NCI-H82 treated with DMSO at 0.1 percent for 48 hours (cell line): ENCODE data around the gene AK2.
"Not testable (repeated sequence)": the region's sequence is repeated elsewhere in the genome, so short reads cannot be mapped to it uniquely, and the experiment has no call there.

Experiments used
- DNase-seq: peaks from one replicate; lab custom pipeline; 2025; ENCODE audit not compliant: unreplicated experiment; lab: John Stamatoyannopoulos, UW

AK2 gene

DNA sequence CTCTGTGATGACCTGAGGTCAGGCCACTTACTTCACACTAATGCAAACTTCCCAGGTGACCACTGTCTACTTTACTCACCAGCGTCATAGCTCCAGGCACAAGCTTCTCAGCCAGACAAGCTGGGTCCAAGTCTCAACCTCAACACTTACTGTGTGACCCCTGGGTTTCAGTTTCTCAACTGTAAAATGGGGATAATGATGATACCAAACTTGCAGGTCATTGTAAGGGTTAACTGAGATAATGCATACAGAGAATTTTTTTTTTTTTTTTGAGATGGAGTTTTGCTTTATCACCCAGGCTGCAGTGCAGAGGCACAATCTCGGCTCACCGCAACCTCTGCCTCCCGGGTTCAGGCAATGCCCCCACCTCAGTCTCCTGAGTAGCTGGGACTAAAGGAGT lies 34.7 kb downstream of the AK2 start:
- no peak for DNase-seq

DNA sequence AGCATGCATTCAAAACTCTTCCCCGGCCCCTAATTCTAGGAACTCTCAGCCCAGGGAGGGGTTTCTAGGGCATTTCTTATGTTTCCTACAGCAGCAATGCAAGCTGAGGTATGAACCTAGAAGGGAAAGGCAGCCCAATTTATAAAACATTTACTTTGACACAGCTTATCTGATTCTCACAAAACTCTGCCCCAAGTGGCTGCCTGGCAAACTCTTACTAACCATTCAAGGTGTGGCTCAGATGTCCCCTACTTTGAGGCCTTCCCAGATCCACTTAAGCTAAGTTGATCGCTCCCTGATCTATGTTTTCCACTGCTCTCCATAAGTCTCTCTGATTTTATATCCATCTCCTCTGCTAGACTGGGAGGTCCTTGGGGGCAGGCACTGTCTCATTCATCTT lies 35.4 kb downstream of the AK2 start:
- DNase-seq = no peak

DNA sequence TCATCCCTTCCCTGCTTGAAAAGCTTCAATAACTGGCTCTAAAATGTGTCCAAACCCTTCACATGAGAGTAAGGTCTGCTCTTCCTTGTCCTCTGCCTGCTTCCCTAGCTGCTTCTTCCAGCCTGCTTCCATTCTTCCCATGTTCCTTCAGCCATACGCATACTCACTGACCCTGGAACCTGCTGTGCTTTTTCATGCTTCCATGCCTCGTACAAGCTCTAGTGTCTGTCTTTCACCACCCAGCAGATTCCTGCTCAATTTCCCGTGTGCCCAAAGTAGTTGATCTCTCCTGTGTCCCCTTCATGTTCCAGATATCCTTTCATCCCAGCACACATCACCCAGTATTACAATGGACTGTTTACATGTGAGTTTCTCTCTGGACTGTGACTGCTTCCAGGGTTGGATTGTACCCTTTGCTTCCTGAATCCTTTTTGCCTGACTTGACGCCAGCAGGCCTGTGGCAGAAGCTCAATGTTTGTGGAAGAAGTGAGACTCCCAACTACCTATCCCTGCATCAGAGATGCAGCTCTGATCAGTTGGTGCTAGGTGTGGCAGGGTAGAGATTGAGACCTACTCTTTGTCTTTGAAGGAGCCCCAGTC lies 36.2 kb downstream of the AK2 start:
- no peak for DNase-seq

DNA sequence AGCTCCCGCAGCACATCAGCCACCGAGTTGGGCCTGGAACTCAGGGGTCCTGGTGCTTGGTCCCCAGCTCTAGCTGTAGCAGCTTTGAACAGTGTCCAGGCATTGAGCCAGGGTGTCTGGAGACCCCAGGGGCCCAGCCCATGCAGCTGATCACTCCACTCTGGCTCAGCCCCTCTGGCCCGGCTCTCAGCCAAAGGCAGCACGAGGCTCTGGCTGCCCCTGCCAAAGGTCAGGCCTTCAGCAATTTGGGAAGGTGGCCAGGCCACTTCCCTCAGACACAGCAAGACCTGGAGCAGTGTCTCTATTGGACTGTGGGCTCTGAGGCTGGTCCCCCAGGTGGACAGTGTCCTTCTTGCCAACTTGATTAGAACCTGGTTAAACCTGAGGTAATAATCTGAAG lies 37.7 kb downstream of the AK2 start:
- no peak for DNase-seq

DNA sequence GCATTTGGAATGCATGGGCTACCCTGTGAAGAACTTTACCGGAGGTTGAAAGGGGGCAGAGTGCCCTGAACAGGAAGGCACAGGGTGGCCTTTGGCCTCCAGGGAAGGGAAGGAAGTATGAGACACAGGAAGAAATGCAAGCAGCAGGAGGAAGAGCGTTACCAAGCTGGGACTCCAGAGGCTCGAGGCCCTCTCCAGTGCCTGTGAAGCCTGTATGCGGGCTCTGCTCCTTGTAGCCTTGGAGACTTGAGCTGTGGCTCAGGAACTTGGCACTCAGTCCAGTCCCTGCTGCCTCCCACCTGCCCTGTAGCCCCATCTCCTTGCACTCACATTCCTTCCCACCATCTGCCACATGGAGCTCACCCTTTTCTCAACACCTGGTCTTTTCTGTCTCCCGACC lies 38.6 kb downstream of the AK2 start:
- DNase-seq = no peak

DNA sequence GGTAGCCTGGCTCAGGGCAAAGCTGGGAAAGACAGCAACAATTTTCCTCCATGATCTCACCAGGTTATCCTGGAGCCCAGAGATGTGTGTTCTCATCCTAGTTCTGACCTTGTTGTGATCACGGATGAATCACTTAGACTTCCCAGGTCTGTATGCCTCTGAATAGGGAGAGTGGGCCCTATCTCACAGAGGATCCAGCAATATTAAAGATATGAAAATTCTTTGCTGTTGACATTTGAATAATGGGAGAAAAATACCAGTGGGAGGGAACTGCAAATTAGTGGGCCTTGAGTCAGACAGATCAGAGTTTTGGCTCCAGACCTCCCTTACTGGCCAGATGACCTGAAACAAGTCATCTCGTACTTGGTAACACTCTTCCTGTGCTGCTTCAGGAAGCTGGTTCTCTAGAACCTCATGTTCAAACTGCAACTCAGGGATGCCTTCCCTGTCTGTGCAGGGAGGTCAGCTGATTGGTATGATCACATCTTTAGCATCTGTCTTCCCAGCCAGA lies 39.2 kb downstream of the AK2 start:
- no peak for DNase-seq

DNA sequence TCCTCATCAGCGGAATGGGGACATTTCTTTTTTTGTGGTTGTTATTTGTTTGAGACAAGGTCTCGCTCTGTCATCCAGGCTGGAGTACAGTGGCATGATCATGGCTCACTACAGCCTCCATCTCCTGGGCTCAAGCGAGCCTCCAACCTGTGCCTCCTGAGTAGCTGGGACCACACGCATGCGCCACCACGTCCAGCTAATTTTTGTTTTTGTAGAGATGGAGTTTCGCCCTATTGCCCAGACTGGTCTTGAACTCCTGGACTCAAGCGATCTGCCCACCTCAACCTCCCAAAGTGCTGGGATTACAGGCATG lies 43.4 kb downstream of the AK2 start:
- DNase-seq = not testable (repeated sequence)

DNA sequence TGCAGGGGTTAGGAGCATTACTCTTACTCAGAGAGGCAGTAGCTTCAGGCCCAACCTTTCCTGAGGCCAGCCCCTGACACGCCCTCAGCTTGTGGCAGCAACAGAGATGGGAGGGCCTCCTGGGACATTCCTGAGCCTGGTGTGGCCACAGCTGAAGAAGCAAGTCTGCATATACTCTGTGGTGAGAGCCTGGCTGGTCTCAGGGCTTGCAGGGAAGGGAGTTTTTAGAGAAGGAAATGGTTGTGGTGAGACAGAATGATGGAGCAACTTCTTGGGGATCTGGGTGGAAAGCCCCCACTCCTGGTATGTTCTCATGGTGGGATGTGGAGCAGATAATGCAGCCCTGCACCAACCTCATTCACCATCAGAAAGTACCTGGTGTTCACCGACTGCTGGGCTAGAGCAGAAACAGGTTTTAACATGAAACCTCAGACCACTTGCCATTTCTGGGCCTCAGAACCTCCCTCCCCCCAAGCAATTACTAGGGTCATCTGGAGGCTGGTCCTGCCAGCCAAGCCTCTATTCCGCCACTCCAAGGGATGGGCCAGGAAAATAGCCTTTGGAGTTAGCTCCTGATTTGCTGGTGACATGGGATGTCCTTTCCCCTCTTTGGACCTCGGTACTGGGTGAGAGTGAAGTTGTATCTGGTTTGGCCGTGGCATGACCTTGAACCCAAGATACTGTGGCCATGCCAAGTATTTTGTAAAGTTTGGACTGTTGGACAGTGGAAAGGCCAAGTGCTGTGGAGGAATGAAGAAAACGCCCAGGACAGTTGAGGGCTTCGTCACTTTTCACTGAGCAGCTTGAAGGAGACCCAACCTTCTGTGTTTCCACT lies 44.0 kb downstream of the AK2 start:
- DNase-seq = no peak

DNA sequence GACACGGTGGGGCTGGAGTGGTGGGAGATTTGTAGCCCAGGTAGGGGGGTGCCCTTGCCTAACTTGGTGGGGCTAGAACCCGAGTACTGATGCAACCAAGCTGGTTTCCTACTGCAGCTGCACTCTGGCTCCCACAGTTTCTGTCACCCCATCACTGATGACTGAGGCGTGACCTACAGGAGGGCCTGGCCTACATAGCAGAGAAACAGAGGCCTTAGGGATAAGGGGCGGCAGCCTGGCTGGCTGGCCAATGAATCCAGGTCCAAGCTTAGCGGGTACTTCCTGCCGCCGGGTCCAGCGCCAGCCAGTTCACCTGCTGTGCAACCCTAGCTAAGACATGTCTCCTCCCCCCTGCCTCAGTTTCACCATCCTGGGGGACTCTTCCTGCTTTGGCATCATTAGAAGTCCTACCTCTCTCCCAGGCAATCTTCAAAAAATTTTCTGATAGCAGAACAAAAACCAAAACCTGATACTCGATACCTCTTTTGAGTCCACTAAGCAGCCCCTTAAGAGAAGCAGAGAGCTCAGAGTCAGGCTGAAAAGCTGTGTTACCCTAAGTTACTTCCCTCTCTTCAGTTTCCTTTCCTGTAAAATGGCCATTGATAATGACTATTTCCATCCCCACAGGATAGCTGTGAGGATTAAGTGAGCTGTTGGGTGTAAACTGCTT lies 44.7 kb downstream of the AK2 start:
- no peak for DNase-seq

DNA sequence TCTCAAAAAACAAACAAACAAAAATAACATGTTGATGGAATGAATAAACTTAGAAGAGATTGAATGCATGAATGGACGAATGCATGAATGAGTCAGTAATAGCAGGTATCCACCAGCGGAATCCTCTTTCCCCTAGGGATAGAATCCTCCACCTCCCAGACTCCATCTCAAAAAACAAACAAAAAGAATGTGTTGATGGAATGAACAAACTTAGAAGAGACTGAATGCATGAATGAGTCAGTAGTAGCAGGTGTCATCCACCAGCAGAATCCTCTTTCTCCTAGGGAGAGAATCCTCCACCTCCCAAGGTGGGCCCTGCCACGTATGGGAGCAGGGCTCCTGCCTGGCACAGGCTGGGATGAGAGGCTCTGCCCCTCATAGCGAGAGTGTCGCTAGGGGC lies 45.3 kb downstream of the AK2 start:
- no peak for DNase-seq

DNA sequence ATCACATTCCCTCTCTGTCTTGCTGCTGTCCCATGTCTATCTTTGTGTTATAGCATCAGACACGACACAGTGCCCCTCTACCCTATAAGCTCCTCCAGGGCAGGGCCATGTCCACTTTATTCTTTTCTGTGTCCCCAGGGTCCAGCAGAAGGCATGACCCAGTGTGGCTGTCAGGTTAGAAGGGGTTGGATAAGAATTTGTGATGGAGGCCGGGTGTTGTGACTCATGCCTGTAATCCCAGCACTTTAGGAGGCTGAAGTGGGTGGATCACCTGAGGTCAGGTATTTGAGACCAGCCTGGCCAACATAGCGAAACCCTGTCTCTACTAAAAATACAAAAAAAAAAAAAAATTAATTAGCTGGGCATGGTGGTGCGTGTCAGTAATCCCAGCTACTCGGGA lies 45.8 kb downstream of the AK2 start:
- no peak for DNase-seq

DNA sequence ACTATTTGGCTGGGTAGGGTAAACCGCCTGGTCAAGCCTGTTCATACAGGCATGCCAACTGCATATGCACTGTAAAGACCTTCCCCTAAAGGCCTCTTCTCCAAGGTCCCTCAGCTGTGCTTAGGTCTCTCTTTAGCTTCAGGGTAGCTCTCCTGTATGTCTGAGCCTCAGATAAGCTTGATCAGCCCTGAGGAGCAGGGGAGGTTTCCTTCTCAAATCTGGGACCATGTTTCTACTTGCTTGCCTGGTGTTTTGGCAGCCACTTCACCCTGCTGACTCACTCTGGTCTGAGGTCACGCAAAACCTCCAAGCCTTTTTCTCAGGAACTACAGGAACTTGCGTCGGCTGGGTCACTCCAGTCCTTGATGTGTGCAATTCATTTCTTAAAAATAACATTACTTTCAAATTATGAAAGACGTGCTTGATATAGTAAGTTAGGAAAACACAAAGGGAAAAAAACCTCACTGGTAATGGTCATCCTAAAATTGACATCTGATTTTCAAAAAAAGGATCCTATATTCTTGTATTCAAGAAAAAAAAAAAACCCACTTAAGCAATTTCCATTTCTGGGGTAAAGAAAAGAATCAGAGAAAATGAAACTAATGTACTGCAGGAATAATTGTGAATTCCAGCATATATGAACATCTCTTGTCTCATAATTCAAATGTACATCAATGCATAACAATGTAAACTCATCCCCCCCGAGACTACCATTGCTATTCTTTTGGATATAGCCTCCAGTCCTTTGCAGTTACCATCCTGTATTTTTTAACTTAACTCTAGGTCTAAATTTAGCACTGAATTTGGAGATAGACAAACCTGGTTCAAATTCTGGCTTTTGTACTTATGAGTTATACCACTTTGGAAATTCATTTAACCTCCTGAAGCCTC lies 47.3 kb downstream of the AK2 start:
- no peak for DNase-seq

DNA sequence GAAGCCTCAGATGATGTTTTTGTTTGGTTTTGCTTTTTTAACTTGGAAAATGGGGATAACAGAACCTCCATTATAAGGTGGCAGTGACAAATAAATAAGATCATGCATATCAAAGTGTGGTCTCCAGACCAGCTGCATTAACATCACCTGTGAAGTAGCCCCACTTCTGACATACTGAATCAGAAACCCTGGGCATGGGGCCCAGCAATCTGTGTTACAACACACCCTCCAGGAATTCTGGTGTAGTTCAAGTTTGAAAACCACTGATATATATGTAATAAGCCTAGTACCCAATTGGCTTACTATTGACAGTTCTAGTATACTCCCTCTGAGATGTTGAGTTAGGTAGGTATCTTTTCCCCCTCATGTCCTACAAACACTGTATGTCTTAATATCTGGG lies 48.0 kb downstream of the AK2 start:
- DNase-seq = no peak

DNA sequence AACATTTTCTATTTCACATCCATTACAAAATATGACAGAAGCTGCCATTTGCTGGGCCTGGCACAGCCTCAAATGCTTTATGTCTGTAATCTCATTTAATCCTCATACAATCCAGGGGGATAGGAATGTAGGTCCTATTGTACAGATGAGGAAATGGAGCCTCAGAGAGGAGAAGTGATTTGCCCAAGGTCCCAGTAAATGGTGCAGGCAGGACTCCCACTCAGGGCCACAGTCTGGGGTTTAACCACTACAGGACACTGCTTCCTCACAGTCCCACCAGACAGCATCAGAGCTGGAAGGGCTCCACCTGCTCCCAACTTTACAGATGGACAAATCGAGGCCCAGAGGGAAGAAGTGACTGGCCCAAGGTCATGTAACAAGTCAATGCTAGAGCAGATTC lies 51.5 kb downstream of the AK2 start:
- no peak for DNase-seq

DNA sequence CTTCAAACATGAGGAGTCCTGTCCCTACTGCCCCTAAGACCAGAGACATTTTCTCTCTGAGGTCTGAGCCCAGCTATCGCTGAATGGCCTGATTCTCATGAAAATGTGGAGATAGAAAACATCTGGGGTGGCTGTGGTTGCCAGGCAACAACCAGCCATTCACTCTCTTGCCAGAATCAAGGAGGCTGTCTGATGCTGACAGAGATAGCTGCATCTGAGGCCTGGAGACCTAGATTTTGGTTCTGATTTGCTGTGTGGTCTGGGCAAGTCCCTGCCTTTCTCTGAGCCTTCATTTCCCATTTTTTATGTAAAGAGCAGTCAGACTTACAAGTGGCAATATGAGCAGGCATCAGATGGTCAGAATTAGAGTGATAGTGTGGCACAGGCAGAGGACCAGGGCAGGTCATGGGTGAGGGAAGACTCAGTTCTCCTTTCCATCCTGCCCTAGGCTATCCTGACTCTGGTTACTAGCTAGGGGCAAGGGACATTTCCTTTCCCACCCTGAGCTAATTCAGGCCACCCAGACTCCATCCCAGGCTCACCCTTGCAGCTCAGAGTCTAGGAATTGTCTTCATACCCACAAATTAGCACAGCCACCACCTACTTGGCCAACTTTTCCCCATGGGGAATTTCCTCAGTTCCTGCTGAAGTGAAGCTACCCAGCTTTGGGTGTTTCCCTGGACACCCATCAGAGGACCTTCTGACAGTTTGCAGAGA lies 52.1 kb downstream of the AK2 start:
- DNase-seq = no peak

DNA sequence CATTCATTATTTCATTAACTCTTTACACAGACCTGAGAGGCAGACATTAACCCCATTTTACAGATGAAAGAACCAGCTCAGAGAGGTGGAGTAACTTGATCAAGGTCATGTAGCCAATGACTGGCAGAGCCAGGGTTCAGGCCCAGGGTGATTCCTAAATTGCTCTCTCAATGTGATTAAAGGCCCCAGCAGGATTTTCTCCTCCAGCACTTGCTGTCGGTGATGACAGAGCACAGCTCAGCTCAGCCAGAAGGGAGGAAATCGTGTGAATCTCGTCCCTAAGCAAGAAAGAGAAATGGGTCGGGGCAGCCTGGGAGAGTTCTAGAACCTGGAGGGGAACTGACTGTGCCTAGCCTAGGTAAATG lies 52.6 kb downstream of the AK2 start:
- DNase-seq = no peak

DNA sequence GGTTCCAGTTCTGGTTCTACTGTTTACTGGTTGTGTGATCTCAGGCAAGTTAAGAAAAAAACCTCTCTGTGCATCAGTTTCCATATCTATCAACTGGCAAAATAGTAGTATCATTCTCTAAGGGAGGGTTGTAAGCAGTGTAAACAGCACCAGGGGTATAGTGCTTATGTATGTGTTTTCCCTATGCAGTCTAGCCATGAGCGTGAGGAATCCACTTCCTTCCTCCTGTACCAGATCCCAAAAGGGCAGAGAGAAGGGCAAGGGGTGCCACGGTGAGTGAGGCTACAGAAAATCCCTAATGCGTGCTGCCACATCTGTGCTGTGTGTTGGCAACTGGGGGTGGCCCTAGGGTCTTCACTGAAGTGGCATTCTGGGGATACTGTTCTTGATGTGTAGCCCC lies 53.7 kb downstream of the AK2 start:
- no peak for DNase-seq

DNA sequence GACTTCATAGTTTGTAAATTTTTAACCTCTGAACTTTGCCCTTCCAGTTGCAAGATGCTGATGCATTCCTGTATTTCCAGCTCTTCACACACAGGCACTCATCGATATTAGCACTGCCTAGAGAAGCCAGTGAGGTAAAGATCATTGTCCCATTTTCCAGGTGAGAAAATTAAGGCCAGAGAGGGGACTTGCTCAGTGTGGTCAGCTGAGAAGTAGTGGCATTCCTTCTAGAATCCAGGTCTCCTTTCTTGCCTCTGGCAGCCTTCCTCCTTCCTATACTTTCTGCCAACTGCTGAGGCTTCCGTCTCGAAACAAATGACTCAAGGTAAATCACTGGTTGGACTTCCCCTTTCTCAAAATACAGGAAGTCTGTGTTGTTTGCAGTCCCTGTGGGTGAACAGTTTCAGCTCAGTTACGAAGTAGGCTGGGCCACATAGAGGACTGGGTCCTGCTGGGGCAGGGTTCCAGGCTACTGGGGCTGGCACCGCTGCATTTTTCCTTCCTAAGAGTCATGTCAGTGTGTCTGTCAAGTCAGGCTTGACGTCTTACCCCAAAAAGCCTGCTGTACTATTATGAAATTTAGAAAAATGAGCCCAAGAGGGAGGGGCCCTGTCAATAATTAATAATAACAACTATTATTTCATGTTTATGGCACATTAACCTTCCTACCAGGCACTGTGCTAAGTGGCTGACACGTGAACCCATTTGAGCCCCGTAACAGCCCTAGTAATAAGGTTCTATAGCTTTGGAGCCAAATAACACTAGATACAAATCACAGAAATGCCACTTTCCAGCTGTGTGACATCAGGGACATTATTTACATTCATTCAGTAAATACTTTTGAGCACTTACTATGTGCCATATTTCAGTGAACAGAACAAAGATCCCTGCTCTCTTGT lies 55.4 kb downstream of the AK2 start:
- DNase-seq = no peak

DNA sequence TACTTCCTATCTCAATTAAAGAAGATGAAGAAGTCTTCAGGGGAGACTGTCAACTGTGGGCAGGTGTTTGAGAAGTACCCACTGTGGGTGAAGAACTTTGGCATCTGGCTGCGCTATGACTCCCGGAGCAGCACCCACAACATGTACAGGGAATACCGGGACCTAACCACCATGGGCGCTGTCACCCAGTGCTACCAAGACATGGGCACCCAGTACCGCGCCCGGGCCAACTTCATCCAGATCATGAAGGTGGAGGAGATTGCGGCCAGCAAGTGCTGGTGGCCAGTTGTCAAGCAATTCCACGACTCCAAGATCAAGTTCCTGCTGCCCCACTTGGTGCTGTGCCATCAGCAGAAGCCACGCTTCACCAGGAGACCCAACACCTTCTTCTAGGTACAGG lies 56.6 kb downstream of the AK2 start:
- no peak for DNase-seq

DNA sequence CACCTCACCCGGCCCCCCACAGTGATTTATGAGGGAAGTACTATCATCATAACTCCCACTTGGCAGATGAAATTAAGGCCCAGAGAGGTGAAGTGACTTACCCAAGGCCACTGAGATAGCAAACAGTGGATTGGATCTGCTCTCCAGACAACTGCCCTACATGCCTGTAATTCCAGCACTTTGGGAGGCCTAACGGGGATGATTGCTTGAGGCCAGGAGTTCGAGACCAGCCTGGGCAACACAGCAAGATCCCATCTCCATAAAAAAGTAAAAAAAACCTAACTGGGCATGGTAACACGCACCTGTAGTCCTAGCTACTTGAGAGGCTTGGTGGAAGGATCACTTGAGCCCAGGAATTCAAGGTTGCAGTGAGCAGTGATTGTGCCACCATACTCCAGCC lies 57.8 kb downstream of the AK2 start:
- no peak for DNase-seq
